ENCODE results near the gene TNNI3.
"Not testable (repeated sequence)": the region's sequence is repeated elsewhere in the genome, so short reads cannot be mapped to it uniquely, and the experiment has no call there.

The TNNI3 gene

GRCh38 chr19:55173714-55174409 lies 16.3 kb upstream of the TNNI3 start:
- in situ Hi-C loops (cut with HindIII; ENCODE audit: low sequenced_read_pairs) = loop anchor here (10.0 kb wide), 2 partner anchors 121 to 451 kb away; partner anchors contain the start of gene ZNF784

DNA sequence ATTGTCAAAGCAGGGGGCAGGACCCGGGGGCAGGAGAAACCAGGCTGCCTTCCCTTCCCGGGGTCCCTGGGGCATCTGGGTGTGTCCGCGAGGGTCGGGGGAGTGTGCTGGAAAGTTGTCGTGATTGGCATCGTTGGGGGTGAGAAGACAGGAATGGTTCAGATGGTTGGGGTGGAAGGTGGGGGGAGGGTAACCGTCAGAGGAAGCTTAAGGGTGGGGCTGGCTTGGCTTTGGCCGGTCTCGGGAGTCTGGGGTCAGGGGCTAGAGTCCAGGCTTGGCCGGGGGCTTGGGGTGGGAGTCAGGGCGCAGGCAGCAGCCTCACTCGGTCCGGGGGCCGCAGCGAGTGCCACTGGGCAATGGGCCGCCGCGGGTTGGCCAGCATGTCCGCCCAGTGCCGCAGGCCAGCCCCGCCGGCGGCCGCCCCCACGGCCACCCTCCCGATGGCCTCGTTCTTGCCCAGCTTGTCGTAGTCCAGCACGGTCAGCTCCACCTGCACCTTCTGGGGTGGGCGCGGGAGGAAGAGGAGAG lies 15.7 kb upstream of the TNNI3 start:
- in situ Hi-C loops (cut with HindIII; ENCODE audit: low sequenced_read_pairs) = loop anchor here (10.0 kb wide), 2 partner anchors 122 to 452 kb away; partner anchors contain the start of gene ZNF784

DNA sequence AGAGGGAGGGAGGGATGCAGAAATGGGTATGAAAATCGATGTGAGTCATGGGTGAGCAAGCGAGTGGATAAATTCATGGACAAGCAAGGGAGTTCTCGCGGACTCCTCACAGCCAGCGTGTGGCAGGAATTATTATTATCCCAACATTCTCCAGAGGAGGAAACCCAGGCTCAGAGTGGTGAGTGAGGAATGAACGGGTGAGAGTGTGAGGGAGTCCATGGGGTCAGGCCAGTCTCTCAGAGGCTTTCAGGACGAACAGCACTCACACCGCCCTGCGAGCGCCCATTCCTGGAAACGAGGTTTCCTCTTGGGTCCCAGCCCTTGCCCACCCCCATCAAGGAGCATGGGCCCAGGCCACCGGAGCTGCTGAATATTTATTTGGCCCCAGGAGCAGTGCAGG lies 15.2 kb upstream of the TNNI3 start:
- in situ Hi-C loops (cut with HindIII; ENCODE audit: low sequenced_read_pairs) = loop anchor here (10.0 kb wide), 2 partner anchors 122 to 452 kb away; partner anchors contain the start of gene ZNF784

GRCh38 chr19:55172318-55172717 lies 14.8 kb upstream of the TNNI3 start:
- in situ Hi-C loops (cut with HindIII; ENCODE audit: low sequenced_read_pairs) = loop anchor here (10.0 kb wide), 2 partner anchors 122 to 452 kb away; partner anchors contain the start of gene ZNF784

DNA sequence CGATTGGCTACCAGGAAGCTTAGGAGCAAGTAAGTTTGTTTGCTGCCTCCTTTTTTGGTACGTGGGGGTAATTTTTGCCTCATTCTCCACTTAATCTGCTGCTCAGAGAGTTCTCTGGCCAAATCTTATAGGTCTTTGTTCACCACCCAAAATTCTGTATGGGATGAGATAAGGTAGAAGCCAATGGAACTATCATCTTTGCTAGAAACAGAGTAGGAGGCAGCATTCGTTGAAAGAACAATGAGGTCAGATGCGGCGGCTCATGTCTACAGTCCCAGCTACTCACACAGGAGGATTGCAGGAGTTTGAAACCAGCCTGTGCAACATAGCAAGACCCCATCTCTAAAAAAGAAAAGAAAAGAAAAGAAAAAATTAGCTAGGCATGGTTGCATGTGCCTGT lies 13.9 kb upstream of the TNNI3 start:
- in situ Hi-C loops (cut with HindIII; ENCODE audit: low sequenced_read_pairs) = loop anchor here (10.0 kb wide), 2 partner anchors 123 to 453 kb away; partner anchors contain the start of gene ZNF784

DNA sequence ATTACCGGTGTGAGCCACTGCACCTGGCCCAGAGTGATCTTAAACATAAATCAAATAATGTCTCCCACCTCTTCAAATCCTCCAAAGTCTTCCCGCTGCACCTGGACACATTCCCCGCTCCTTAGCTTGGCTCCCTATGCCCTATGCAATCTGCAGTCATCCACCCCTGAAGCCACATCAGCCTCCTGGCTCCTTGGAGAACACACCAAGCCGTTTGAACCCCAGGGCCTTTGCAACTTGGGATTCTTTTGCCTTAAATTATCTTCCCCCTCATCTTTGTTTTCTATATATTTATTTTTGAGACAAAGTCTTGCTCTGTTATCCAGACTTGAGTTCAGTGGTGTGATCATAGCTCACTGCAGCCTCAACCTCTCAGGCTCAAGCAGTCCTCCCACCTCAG lies 11.6 kb upstream of the TNNI3 start:
- in situ Hi-C loops (cut with HindIII; ENCODE audit: low sequenced_read_pairs) = no loop called here

GRCh38 chr19:55166530-55167268 lies 9.2 kb upstream of the TNNI3 start, which contains the start of gene DNAAF3:
TSS of gene DNAAF3 (minus strand) at chr19:55166613. CDS start at chr19:55166413, 200 bp downstream.
- in situ Hi-C loops (cut with HindIII; ENCODE audit: low sequenced_read_pairs) = no loop called here

- in situ Hi-C loops (cut with HindIII; ENCODE audit: low sequenced_read_pairs) = no loop called here
Measured at GRCh38 chr19:55165952-55166529, 8.5 kb upstream of the TNNI3 start.

DNA sequence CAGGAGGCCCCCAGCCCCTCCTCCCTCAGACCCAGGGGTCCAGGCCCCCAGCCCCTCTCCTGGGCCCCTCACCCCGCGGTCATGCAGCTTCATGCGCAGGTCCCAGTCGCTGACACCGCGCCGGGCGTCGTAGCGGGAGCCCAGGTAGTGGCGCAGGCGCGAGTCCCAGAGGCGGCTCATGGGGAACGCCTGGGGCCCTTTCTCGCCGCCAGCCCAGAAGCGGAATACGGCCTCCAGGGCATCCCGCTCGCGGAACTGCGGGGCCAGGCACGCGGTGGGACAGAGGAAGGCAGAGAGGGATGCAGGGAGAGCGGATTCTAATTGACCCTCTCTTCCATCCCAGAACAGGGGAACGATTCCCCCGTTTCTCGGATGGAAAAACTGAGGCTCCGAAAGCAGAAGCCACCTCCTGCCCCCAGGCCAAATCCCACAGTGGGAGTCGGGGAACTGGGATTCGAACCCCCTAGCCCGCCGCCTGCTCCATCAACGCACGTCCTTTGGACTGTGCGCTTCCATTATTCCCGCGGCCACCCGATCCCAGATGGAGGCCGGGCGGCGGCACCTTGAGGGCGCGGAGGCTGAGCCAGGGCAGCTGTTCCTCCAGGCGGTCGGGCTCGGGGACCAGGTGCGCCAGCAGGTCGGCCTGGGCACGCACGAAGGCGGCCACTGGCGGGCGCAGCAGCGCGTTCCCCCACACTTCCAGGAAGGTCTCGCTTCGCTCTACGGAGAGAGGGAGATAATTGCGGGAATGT lies 4.2 kb upstream of the TNNI3 start:
- in situ Hi-C loops (cut with HindIII; ENCODE audit: low sequenced_read_pairs) = no loop called here

- in situ Hi-C loops (cut with HindIII; ENCODE audit: low sequenced_read_pairs) = no loop called here
Measured at GRCh38 chr19:55160986-55161365, 3.4 kb upstream of the TNNI3 start.

DNA sequence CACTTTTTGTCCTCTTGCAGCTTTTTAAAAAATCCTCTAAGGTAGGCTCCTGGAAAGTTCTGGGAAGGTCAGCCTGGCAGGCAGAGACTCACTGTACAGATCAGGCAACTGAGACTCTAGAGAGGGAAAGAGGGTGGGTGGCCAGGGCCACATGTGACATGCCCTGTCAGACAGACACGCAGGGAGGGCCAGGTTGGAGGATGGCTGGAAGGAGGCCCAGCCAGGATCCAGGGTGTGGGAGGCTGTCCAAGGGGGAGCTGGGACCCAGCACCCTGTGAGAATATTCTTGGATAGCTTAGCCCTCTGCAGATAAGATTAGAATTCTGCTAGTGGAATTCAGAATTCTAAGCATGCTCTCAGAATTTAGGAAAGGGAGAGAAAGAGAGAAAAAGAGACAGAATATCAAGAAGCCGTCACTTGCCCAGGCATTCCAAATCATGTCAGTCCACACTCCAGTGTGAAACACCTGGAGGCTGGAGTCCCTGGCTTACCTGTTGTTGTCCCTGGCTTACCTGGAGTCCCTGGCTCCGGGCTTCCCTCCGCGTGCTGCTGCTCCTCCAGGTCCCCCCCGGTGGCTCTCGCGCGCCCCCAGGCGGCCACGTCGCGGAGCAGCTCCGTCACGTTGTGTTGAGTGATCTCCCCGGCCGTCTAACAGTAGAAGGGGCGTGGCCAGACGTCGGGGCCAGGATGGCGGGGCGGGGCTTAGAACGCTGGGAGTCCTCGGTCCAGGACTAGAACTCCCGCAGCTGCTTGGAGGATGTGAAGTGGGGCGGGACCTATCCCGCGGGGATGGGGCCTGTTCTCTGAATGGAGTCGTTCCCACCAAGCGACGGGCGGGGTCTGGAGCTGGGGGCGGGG lies 2.8 kb upstream of the TNNI3 start:
- in situ Hi-C loops (cut with HindIII; ENCODE audit: low sequenced_read_pairs) = no loop called here

DNA sequence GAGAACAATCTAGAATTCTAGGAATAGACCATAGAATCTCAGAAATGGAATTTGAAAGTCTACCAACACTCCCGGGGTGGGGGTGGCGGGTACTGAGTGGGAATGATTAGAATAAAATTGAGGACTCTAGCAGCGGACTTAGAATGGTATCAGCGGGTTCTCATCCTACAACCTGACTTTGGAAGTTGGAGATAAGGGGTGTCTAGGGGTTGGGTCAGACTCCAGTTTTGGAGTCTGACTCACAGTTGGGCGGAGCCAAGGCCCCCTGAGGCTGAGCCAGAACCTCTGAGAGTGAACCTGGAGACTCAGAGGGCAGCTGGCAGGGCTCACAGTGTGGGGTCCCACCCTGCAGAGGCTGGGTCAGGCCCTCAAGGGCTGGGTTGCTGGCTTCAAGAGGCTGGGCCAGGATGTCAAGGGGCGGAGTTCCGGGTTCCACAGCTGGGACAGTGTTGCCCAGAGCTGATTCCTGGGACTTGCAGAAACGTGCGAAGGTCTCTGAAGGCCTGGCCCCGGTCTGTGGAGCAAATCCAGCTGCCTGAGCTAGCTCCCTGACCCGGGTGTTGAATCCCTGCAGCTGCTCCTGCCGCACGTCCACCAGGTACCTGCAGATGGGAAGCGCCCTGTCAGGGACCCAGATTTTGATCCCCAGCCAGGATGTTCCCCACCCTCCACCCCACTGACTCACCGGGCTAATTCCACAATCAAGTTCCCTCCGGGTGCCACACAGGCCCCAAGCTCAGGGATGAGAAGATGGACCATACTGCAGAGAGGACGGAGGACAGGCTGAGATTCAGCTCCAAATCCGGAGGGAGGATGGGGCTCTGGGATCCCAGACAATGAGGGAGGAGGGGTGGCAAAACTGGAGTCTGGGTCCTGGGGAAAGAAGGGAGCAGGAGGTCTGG lies 1.6 kb upstream of the TNNI3 start:
- in situ Hi-C loops (cut with HindIII; ENCODE audit: low sequenced_read_pairs) = no loop called here

DNA sequence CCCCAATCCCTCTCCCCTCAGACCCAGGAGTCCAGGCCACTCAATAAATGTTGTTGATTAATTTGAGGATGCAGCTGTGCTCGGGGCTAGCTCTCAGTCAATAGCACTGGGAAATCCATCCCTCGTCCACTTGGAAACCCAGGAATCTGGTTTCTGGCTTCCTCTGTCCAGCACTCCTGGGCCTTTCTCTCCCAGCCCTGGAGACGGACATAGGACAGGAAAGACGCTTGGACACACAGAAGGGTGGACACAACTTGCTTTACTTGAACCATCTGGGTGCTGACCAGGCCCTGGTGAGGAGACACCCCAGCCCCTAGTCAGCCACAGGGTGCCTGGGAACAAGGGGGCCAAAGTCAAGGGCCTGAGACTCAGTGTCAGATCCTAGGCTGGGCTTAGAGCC lies 891 bp upstream of the TNNI3 start:
- in situ Hi-C loops (cut with HindIII; ENCODE audit: low sequenced_read_pairs) = no loop called here

DNA sequence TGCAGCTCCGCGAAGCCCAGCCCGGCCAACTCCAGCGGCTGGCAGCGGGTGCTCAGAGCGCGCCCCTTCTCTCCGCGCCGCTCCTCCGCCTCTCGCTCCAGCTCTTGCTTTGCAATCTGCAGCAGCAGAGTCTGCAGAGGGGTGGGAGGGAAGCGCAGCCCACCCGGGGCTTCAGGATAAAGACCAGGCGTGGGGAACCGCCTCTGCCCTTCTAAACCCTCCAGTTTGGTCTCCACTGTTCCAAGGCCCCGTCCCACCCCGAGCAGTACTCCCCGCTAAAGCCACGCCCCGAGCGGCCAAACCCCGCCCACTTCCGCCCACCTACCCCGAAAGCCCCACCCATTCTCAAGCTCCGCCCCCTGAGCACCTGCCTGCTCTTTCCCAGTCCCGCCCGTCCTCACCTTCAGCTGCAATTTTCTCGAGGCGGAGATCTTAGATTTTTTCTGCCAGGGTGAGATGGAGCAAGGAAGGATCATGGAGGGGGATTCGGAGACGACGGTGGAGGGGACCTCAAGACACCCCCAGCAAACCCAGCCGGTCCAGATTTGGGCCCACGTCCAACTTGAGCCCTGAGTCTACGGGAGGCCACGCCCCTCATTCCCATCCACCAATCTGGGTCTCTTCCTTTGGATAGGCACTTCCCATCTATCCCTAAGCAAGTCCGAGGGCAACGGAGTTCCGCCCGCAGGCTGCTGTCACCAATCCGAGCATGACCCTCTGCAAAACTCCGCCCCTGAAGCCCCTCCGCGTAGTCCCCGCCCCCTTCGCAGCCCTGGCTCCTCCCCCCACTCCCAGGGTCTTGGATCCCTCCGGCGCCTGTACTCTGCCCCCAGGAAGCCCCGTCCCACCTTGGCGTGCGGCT lies 1.1 kb downstream of the TNNI3 start:
- in situ Hi-C loops (cut with HindIII; ENCODE audit: low sequenced_read_pairs) = no loop called here

GRCh38 chr19:55155784-55156183 lies 1.7 kb downstream of the TNNI3 start:
- in situ Hi-C loops (cut with HindIII; ENCODE audit: low sequenced_read_pairs) = not testable (repeated sequence)

DNA sequence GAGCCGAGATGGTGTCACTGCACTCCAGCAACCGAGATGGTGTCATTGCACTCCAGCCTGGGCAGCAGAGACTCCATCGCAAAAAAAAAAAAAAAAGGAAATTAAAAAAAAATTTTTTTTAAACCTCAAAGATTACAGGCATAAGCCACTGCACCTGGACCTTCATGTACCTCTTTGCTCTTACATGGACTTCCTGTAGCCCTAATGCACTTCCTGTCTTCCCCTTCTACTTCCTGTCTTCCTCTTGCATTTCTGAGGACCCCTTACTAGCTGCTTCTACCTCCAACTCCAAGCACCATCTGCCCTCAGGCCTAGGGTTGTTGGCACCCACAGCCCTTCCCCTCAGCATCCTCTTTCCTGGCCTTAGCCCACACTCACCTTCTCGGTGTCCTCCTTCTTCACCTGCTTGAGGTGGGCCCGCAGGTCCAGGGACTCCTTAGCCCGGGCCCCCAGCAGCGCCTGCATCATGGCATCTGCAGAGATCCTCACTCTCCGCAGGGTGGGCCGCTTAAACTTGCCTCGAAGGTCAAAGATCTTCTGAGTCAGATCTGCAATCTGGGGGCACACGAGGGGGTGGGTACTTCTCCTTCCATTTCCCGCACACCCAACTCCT lies 3.8 kb downstream of the TNNI3 start:
- in situ Hi-C loops (cut with HindIII; ENCODE audit: low sequenced_read_pairs) = no loop called here

DNA sequence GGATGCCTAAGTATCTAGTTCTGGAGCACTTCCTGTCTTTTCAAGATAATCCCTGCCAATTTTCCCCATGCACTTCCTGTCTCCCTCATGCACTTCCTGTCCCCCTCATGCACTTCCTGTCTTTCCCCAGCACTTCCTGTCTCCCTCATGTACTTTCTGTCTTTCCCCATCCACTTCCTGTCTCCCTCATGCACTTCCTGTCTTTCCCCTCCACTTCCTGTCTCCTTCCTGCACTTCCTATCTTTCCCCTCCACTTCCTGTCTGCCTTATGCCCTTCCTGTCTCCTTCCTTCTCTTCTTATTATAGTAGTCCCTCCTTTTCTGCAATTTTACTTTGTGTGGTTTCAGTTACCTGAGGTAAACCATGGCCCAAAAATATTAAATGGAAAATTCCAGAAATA lies 5.5 kb downstream of the TNNI3 start:
- in situ Hi-C loops (cut with HindIII; ENCODE audit: low sequenced_read_pairs) = no loop called here
